ENCODE results near the gene JUND. TPM values are rescaled to one million over a fixed set of nuclear protein-coding genes. Genes with fewer than 3 reads are reported as not detected.

JUND gene
- total RNA-seq, 2 experiments from 2014 or later: 79.0 to 138 TPM

DNA sequence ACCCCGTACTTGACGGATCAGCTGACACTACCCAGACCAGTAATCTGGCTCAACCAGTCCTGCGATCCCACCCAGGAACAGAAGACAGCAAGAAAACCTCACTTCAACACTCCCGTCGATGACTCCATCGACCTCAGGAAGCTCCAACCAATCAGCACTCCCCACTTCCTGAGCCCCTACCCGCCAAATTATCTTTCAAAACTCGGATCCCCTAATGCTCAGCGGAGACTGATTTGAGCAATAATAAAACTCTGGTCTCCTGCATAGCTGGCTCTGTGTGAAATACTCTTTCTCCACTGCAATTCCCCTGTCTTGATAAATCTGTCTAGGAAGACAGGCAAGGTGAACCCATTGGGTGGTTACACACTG is 40.3 kb upstream of the JUND start:
- TF ChIP-seq EZH2phosphoT487 (IDR thresholded peaks at IDR 0.05; ENCODE audit: borderline replicate concordance, low read depth, low read length) (no peak), CTCF (conservative IDR thresholded peaks at IDR 0.05; ENCODE audit: low read length) (no peak)
- intact Hi-C loops (cut with micrococcal nuclease; ENCODE audit: unreplicated experiment): loop anchor here (2.0 kb wide), 1 partner anchor 117 kb away; the partner anchor contains the start of gene RAB3A
- POLR2A ChIA-PET: interaction anchor here (0.6 to 4.0 kb wide), 8 partner anchors 17 to 126 kb away, joined by 3 to 44 read pairs (median 4); partner anchors contain the start of genes JUND and SSBP4
- Histone ChIP-seq H3K27ac (ENCODE audit: low read depth, low read length, poor library complexity, severe bottlenecking) (peak overlapping the region; percentile 83), H3K9me2 (ENCODE audit: insufficient read depth, low read length) (no peaks in the 10 kb centered on the region), H3K79me2 (ENCODE audit: insufficient read depth, low read depth, low read length) (peaks cover 47% of the 10 kb centered on the region), H2AFZ (ENCODE audit: low read length) (no peak overlapping the region), H4K20me1 (ENCODE audit: insufficient read depth, low read length) (no peaks in the 10 kb centered on the region; the same call in 1 of the 2 replicates), H3K9me3 (ENCODE audit: low read length) (no peaks in the 10 kb centered on the region), H3K4me1 (ENCODE audit: insufficient read depth, low read length, poor library complexity, severe bottlenecking) (peaks cover 48% of the 10 kb centered on the region), H3K36me3 (ENCODE audit: insufficient read depth, low read length) (peaks cover 38% of the 10 kb centered on the region), H3K4me2 (ENCODE audit: low read length) (peak overlapping the region; percentile 97), H3K4me3 (ENCODE audit: low read depth, low read length, poor library complexity, severe bottlenecking) (peak overlapping the region; percentile 89)
- CTCF ChIA-PET (ENCODE audit: unreplicated experiment): interaction anchor here (0.6 to 2.2 kb wide), 6 partner anchors 15 to 97 kb away, joined by 3 to 16 read pairs (median 4); partner anchors contain the start of gene JUND
- no TSS peak for BruUV-seq (replicated peaks)
- DNase-seq (ENCODE audit: low spot score): peak; percentile 40

- no peak for DNase-seq (ENCODE audit: low spot score)
- intact Hi-C loops (cut with micrococcal nuclease; ENCODE audit: unreplicated experiment): no loop called here
- Histone ChIP-seq H4K20me1 (ENCODE audit: insufficient read depth, low read length) (no peaks in the 10 kb centered on the region; the same call in 1 of the 2 replicates), H3K9me3 (ENCODE audit: low read length) (no peaks in the 10 kb centered on the region), H3K4me3 (ENCODE audit: low read depth, low read length, poor library complexity, severe bottlenecking) (peak overlapping the region; percentile 89), H3K4me2 (ENCODE audit: low read length) (peak overlapping the region; percentile 97), H3K36me3 (ENCODE audit: insufficient read depth, low read length) (peaks cover 38% of the 10 kb centered on the region), H3K27ac (ENCODE audit: low read depth, low read length, poor library complexity, severe bottlenecking) (peak overlapping the region; percentile 83), H3K79me2 (ENCODE audit: insufficient read depth, low read depth, low read length) (peaks cover 47% of the 10 kb centered on the region), H3K4me1 (ENCODE audit: insufficient read depth, low read length, poor library complexity, severe bottlenecking) (peaks cover 54% of the 10 kb centered on the region), H2AFZ (ENCODE audit: low read length) (no peak overlapping the region), H3K9me2 (ENCODE audit: insufficient read depth, low read length) (no peaks in the 10 kb centered on the region)
- no TSS peak for BruUV-seq (replicated peaks)
- POLR2A ChIA-PET: interaction anchor here (0.8 to 4.0 kb wide), 5 partner anchors 16 to 46 kb away, joined by 3 to 44 read pairs (median 7); partner anchors contain the start of gene JUND
- CTCF ChIA-PET (ENCODE audit: unreplicated experiment): interaction anchor here (0.6 to 2.2 kb wide), 4 partner anchors 11 to 42 kb away, joined by 3 to 16 read pairs (median 8); partner anchors contain the start of gene JUND
- TF ChIP-seq EZH2phosphoT487 (IDR thresholded peaks at IDR 0.05; ENCODE audit: borderline replicate concordance, low read depth, low read length) (no peak), CTCF (conservative IDR thresholded peaks at IDR 0.05; ENCODE audit: low read length) (no peak)
Observed at GRCh38 chr19:18320865-18321733, 39.7 kb upstream of the JUND start.

All from OCI-LY7 (cell line).